GM12878 (cell line): ENCODE measurements around the gene TRABD2B. TPM values are rescaled to one million over a fixed set of nuclear protein-coding genes. Genes with fewer than 3 reads are reported as not detected.

ENCODE experiments used
- ATAC-seq: fragments of 200-7000 bp; cut with Tn5 transposase; 3 replicates; pipeline ENCODE4 v1.9.1; 2020; ENCODE audit warnings: mild to moderate bottlenecking, moderate library complexity
- BruUV-seq: library from RNA; stranded (reverse); fragments of 400-500 nt; replicated peaks from 2 replicates; lab custom pipeline; 2021; lab: Mats Ljungman, UMichigan
- CTCF ChIA-PET: fragments of 300-600 bp; sonication (Branson Sonifier 250); formaldehyde crosslinking; extraction: SDS; loops from one replicate; lab custom pipeline; 2021; ENCODE audit warnings: inconsistent platforms; lab: Yijun Ruan, JAX
- POLR2A ChIA-PET: fragments of 350-600 bp; formaldehyde crosslinking; extraction: SDS; loops from one replicate; lab custom pipeline; 2021; ENCODE audit warnings: inconsistent platforms; lab: Charles Lee
- RAD21 ChIA-PET: fragments of 300-600 bp; sonication (Branson Sonifier 250); formaldehyde crosslinking; loops from one replicate; lab custom pipeline; 2023; ENCODE audit warnings: antibody characterized with exemption; ENCODE audit not compliant: unreplicated experiment; lab: Charles Lee
- SMC1A ChIA-PET: fragments of 300-600 bp; sonication (Branson Sonifier 250); formaldehyde crosslinking; loops from one replicate; lab custom pipeline; 2023; ENCODE audit not compliant: unreplicated experiment, uncharacterized antibody; lab: Charles Lee
- DNase-seq: peaks from one replicate; pipeline ENCODE4 v3.0.0-alpha.2; 2011; ENCODE audit warnings: low read depth, low spot score
- FAIRE-seq: peaks from 3 replicates; lab custom pipeline; 2011; peaks lifted over from hg19 to GRCh38; lab: Jason Lieb, UNC
- H2AFZ ChIP-seq: 2 replicates; pipeline ENCODE4 v1.6.0; 2011; ENCODE audit warnings: low read depth, low read length, control low read depth; ENCODE audit not compliant: control insufficient read depth
- H3K27ac ChIP-seq: 2 replicates; pipeline ENCODE4 v1.5.1; 2011; ENCODE audit warnings: control low read depth; ENCODE audit not compliant: control insufficient read depth, insufficient read depth
- H3K27me3 ChIP-seq, 2 experiments: replicated peaks in 1 of 2; 2 replicates each; pipeline versions ENCODE4 v1.6.0 to v1.6.1; 2011; ENCODE audit warnings: low read length in 1 of 2; ENCODE audit not compliant: control insufficient read depth in 2 of 2, insufficient read depth in 2 of 2
- H3K36me3 ChIP-seq, 2 experiments: 2 replicates each; pipeline ENCODE4 v1.5.1; 2011; ENCODE audit warnings: low read length in 1 of 2; ENCODE audit not compliant: control insufficient read depth in 2 of 2, insufficient read depth in 2 of 2
- H3K4me1 ChIP-seq: 2 replicates; pipeline ENCODE4 v1.6.1; 2011; ENCODE audit warnings: mild to moderate bottlenecking, low read length, moderate library complexity, mixed read lengths; ENCODE audit not compliant: control insufficient read depth, insufficient read depth
- H3K4me2 ChIP-seq: 2 replicates; pipeline ENCODE4 v1.6.0; 2011; ENCODE audit warnings: control low read depth; ENCODE audit not compliant: control insufficient read depth, insufficient read depth
- H3K4me3 ChIP-seq: fragments of 200-600 bp; sonication (generic); 2 replicates; pipeline ENCODE4 v1.5.1; 2016
- H3K79me2 ChIP-seq: 2 replicates; pipeline ENCODE4 v1.6.0; 2011; ENCODE audit warnings: low read length; ENCODE audit not compliant: control insufficient read depth, insufficient read depth
- H3K9ac ChIP-seq: 2 replicates; pipeline ENCODE4 v1.8.0; 2011; ENCODE audit warnings: low read length, control low read depth, mixed read lengths; ENCODE audit not compliant: control insufficient read depth, insufficient read depth
- H3K9me3 ChIP-seq: replicated peaks from 3 replicates; pipeline ENCODE4 v1.5.1; 2011; ENCODE audit warnings: mild to moderate bottlenecking, low read length; ENCODE audit not compliant: control insufficient read depth, insufficient read depth
- H4K20me1 ChIP-seq: 2 replicates; pipeline ENCODE4 v1.6.0; 2011; ENCODE audit not compliant: control insufficient read depth, insufficient read depth
- EED ChIP-seq: sonication (generic); IDR thresholded peaks from 2 replicates; pipeline ENCODE4 v1.6.1; 2016; ENCODE audit warnings: antibody characterized with exemption, low read depth
- KAT2A ChIP-seq: conservative IDR thresholded peaks from 2 replicates; pipeline ENCODE4 v1.6.1; 2011; ENCODE audit warnings: low read depth, low read length; ENCODE audit not compliant: control insufficient read depth
- MEF2B ChIP-seq: fragments of 450-650 bp; IDR thresholded peaks from 2 replicates; pipeline ENCODE4 v1.6.1; 2018; ENCODE audit warnings: mild to moderate bottlenecking, moderate library complexity; ENCODE audit not compliant: partially characterized antibody, poor library complexity, severe bottlenecking
- NR2F1 ChIP-seq: fragments of 450-650 bp; conservative IDR thresholded peaks from 2 replicates; pipeline ENCODE4 v1.6.1; 2017; ENCODE audit warnings: mild to moderate bottlenecking
- RAD51 ChIP-seq: fragments of 450-650 bp; IDR thresholded peaks from 2 replicates; pipeline ENCODE4 v1.6.1; 2016; ENCODE audit warnings: moderate library complexity, mild to moderate bottlenecking, inconsistent platforms
- TAF1 ChIP-seq: IDR thresholded peaks from 2 replicates; pipeline ENCODE4 v1.6.1; 2011; ENCODE audit warnings: mild to moderate bottlenecking, low read depth, low read length, borderline replicate concordance
- YBX1 ChIP-seq: fragments of 450-650 bp; IDR thresholded peaks from 2 replicates; pipeline ENCODE4 v1.6.1; 2016; ENCODE audit warnings: antibody characterized with exemption
- WGBS: methylation state at CpG from one replicate; pipeline ENCODE4 v1.1.6; 2016; ENCODE audit warnings: low lambda C conversion rate; ENCODE audit not compliant: insufficient replicate concordance, insufficient coverage; ENCODE audit errors: missing lambda C conversion rate; 5-methylcytosine and 5-hydroxymethylcytosine counted together
- in situ Hi-C: fragments of 300-500 bp; cut with MboI; formaldehyde crosslinking; loops from 9 replicates; pipeline ENCODE4 v1.14.3; 2018; ENCODE audit warnings: mixed read lengths
- intact Hi-C: fragments of 100-400 bp; cut with micrococcal nuclease; formaldehyde crosslinking; loops from one replicate; pipeline ENCODE4 v1.14.2; 2022; ENCODE audit not compliant: unreplicated experiment
- polyA plus RNA-seq, 11 experiments: library from polyadenylated mRNA; depleted of rRNA in 4 of 11; unstranded in 6 of 11; stranded (reverse) in 5 of 11; fragments of >200 nt; fragmentation: Nextera tagmentation in 4 of 11; fragmentation: Illumina TruSeq in 1 of 11; extraction: Ambion mirVana in 4 of 11; extraction: Trizol in 1 of 11; gene quantifications; 1 replicate in 1 of 11; 2 replicates in 10 of 11; pipeline versions ENCODE4 v1.2.1 to v1.2.3, GENCODE V29; 2011 to 2016; ENCODE audit warnings: inconsistent platforms in 2 of 11, missing spikeins in 2 of 11, low read depth in 1 of 11
- total RNA-seq, 4 experiments: library from RNA; depleted of rRNA in 3 of 4; stranded (reverse); fragments of >200 nt in 3 of 4; fragmentation: Illumina TruSeq in 1 of 4; extraction: Trizol in 1 of 4; gene quantifications; 2 replicates each; pipeline versions ENCODE4 v1.2.1 to v1.2.3, GENCODE V29; 2013 to 2021
- TF ChIP-seq, protein P1 (sequence below): IDR thresholded peaks from 2 replicates; pipeline ENCODE4 v1.6.1; 2012; ENCODE audit warnings: mild to moderate bottlenecking, low read depth, low read length
- TF ChIP-seq, protein P2 (sequence below): fragments of 450-650 bp; formaldehyde crosslinking; IDR thresholded peaks from 2 replicates; pipeline ENCODE4 v1.4.0; 2020; ENCODE audit warnings: mild to moderate bottlenecking, moderate library complexity
- TF ChIP-seq, protein P3 (sequence below): fragments of 450-650 bp; IDR thresholded peaks from 2 replicates; pipeline ENCODE4 v1.6.1; 2017; ENCODE audit warnings: mild to moderate bottlenecking, moderate library complexity
- TF ChIP-seq, protein P4 (sequence below): IDR thresholded peaks from 2 replicates; pipeline ENCODE4 v1.6.1; 2012; ENCODE audit warnings: low read depth, low read length, improper control_type of control experiment

The TRABD2B gene
- total and polyA plus RNA-seq, 10 of the 15 experiments (the other 5 are each of a cell fraction or from before 2014, with no cell fraction given) = not detected

DNA sequence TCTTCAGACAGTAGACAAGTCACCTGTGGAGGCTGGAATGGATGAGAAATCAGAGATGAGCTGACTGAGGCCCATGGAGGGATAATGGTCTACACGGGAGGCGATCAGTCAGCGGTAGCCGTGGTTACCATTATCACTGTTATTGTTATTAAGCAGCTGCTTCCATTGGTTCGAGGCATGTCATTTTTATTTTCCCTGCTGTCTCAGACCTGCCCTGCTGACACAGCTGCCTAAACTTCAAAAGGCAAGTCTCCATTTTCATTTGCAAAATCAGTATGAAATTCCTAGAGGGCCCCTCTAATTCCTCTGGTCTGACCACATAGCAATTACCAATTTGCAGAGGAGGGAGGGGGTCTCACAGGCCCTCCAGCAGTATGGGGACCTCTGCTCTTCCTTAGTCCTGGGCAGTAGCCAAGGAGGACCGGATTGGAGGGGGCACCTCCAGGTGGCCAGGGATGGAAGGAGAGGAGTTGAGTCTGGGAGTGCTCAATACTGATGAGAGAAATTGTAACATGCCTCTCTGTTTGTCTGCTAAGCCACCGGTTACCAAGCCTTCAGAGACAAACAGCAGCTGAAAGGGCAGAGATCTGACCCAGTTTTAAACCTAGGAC, 184.2 kb downstream of the TRABD2B start:
- ATAC-seq (no peak), FAIRE-seq (no peak), DNase-seq (no peak)
- no TSS peak for BruUV-seq
- Histone ChIP-seq H3K27ac (no peak overlapping the region), H3K36me3 (no peaks in the 10 kb centered on the region), H3K4me2 (no peak overlapping the region), H3K4me1 (no peaks in the 10 kb centered on the region), H3K9me3 (no peaks in the 10 kb centered on the region), H3K9ac (no peak overlapping the region), H3K27me3 (peaks cover 0 to under 1% of the 10 kb centered on the region in 2 experiments; a peak in 2 of 4 replicates), H4K20me1 (no peaks in the 10 kb centered on the region), H3K4me3 (no peak overlapping the region), H3K79me2 (no peaks in the 10 kb centered on the region), H2AFZ (no peak overlapping the region)
- in situ Hi-C loops (no loop called here), intact Hi-C loops (no loop called here)
- ChIA-PET CTCF (no interaction called here), SMC1A (no interaction called here), RAD21 (no interaction called here), POLR2A (no interaction called here)
- 38% methylated on average over 7 of the region's 7 CpGs for WGBS
- TF ChIP-seq RAD51 = no peak
- no peak for TF ChIP-seq TAF1
- TF ChIP-seq, protein P1, sequence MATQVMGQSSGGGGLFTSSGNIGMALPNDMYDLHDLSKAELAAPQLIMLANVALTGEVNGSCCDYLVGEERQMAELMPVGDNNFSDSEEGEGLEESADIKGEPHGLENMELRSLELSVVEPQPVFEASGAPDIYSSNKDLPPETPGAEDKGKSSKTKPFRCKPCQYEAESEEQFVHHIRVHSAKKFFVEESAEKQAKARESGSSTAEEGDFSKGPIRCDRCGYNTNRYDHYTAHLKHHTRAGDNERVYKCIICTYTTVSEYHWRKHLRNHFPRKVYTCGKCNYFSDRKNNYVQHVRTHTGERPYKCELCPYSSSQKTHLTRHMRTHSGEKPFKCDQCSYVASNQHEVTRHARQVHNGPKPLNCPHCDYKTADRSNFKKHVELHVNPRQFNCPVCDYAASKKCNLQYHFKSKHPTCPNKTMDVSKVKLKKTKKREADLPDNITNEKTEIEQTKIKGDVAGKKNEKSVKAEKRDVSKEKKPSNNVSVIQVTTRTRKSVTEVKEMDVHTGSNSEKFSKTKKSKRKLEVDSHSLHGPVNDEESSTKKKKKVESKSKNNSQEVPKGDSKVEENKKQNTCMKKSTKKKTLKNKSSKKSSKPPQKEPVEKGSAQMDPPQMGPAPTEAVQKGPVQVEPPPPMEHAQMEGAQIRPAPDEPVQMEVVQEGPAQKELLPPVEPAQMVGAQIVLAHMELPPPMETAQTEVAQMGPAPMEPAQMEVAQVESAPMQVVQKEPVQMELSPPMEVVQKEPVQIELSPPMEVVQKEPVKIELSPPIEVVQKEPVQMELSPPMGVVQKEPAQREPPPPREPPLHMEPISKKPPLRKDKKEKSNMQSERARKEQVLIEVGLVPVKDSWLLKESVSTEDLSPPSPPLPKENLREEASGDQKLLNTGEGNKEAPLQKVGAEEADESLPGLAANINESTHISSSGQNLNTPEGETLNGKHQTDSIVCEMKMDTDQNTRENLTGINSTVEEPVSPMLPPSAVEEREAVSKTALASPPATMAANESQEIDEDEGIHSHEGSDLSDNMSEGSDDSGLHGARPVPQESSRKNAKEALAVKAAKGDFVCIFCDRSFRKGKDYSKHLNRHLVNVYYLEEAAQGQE = no peak
- TF ChIP-seq YBX1 = no peak
- TF ChIP-seq, protein P2, sequence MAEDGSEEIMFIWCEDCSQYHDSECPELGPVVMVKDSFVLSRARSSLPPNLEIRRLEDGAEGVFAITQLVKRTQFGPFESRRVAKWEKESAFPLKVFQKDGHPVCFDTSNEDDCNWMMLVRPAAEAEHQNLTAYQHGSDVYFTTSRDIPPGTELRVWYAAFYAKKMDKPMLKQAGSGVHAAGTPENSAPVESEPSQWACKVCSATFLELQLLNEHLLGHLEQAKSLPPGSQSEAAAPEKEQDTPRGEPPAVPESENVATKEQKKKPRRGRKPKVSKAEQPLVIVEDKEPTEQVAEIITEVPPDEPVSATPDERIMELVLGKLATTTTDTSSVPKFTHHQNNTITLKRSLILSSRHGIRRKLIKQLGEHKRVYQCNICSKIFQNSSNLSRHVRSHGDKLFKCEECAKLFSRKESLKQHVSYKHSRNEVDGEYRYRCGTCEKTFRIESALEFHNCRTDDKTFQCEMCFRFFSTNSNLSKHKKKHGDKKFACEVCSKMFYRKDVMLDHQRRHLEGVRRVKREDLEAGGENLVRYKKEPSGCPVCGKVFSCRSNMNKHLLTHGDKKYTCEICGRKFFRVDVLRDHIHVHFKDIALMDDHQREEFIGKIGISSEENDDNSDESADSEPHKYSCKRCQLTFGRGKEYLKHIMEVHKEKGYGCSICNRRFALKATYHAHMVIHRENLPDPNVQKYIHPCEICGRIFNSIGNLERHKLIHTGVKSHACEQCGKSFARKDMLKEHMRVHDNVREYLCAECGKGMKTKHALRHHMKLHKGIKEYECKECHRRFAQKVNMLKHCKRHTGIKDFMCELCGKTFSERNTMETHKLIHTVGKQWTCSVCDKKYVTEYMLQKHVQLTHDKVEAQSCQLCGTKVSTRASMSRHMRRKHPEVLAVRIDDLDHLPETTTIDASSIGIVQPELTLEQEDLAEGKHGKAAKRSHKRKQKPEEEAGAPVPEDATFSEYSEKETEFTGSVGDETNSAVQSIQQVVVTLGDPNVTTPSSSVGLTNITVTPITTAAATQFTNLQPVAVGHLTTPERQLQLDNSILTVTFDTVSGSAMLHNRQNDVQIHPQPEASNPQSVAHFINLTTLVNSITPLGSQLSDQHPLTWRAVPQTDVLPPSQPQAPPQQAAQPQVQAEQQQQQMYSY (CRISPR knock-in tag) = no peak
- no peak for TF ChIP-seq NR2F1
- TF ChIP-seq, protein P3, sequence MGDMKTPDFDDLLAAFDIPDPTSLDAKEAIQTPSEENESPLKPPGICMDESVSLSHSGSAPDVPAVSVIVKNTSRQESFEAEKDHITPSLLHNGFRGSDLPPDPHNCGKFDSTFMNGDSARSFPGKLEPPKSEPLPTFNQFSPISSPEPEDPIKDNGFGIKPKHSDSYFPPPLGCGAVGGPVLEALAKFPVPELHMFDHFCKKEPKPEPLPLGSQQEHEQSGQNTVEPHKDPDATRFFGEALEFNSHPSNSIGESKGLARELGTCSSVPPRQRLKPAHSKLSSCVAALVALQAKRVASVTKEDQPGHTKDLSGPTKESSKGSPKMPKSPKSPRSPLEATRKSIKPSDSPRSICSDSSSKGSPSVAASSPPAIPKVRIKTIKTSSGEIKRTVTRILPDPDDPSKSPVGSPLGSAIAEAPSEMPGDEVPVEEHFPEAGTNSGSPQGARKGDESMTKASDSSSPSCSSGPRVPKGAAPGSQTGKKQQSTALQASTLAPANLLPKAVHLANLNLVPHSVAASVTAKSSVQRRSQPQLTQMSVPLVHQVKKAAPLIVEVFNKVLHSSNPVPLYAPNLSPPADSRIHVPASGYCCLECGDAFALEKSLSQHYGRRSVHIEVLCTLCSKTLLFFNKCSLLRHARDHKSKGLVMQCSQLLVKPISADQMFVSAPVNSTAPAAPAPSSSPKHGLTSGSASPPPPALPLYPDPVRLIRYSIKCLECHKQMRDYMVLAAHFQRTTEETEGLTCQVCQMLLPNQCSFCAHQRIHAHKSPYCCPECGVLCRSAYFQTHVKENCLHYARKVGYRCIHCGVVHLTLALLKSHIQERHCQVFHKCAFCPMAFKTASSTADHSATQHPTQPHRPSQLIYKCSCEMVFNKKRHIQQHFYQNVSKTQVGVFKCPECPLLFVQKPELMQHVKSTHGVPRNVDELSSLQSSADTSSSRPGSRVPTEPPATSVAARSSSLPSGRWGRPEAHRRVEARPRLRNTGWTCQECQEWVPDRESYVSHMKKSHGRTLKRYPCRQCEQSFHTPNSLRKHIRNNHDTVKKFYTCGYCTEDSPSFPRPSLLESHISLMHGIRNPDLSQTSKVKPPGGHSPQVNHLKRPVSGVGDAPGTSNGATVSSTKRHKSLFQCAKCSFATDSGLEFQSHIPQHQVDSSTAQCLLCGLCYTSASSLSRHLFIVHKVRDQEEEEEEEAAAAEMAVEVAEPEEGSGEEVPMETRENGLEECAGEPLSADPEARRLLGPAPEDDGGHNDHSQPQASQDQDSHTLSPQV = no peak
- TF ChIP-seq, protein P4, sequence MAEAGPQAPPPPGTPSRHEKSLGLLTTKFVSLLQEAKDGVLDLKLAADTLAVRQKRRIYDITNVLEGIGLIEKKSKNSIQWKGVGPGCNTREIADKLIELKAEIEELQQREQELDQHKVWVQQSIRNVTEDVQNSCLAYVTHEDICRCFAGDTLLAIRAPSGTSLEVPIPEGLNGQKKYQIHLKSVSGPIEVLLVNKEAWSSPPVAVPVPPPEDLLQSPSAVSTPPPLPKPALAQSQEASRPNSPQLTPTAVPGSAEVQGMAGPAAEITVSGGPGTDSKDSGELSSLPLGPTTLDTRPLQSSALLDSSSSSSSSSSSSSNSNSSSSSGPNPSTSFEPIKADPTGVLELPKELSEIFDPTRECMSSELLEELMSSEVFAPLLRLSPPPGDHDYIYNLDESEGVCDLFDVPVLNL = no peak
- TF ChIP-seq KAT2A = no peak
- no peak for TF ChIP-seq EED
- TF ChIP-seq MEF2B = no peak
